NCI-H2171 treated with DMSO at 0.1 percent for 48 hours (cell line): ENCODE measurements around the gene ANKRD55.
A peak's percentile ranks its signal among the peaks of the same experiment; 100 is the strongest.

ENCODE experiments used
- DNase-seq: peaks from one replicate; lab custom pipeline; 2025; lab: John Stamatoyannopoulos, UW

The ANKRD55 gene

GRCh38 chr5:56077796-56078233 lies 155.3 kb downstream of the ANKRD55 start:
- no peak for DNase-seq

GRCh38 chr5:56076486-56076885 lies 156.6 kb downstream of the ANKRD55 start:
- no peak for DNase-seq

GRCh38 chr5:56075361-56075760 lies 157.8 kb downstream of the ANKRD55 start:
- no peak for DNase-seq

DNA sequence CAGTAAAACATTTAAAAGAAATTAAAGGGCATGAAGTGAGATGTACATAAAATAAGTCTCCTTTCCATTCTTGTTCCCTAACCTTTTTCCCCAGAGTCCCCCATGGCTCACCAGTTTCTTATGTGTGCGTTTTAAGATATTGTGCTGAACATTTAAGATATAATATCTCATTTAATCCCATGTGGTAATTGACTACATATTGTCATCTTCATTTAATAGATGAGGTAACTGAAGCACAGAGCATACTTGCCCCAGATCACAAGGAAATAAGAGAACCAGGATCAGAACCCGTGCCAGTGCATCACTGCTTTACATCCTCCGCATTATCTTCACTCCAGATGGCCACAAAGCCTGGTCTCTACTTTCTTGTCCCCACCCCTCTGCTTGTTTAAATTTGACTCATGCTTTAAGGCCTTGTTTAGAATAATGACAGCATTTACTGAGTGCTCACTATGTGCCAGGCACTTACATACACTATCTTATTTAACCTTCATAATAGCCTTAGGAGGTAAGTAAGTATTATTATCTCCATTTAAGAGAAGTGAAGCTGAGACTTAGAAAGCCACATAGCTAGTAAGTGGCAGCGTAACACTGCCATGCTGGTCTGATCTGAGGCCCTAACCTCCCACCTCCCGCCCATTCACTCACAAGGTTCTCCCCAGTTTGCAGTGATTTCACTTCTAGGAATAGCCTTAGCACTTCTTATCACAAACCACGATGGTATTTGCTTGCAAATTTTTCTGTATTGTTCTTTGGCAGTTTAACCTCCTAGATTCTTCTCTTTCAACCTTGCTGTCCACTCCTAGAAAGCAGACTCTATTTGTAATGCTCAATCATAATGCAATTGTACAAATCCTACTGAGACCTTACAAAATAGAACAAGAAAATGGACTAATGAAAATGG lies 160.0 kb downstream of the ANKRD55 start:
- no peak for DNase-seq

DNA sequence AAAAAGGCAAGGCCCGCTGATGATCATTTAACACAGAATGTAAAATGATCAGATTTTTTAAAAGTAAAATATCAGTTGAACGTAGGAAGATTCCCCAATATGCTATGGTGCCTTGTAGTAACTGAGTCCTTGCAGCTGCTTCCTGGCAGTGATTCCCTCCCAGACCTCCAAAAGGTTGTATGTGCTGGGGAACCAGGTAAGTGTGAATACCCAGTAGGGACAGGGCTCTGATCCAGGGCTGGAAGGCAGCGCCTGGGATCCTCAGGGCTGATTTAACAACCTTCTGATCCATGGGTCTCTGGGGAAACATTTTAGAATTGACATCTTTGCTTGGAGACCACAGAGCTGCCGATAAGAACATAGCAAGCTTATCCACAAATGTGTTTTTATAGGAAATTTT lies 161.7 kb downstream of the ANKRD55 start:
- DNase-seq = no peak

- no peak for DNase-seq
These were observed 162.2 kb downstream of the ANKRD55 start for GRCh38 chr5:56070851-56071465.

- DNase-seq = no peak
These were observed 163.4 kb downstream of the ANKRD55 start for GRCh38 chr5:56069652-56070226.

- DNase-seq = no peak
These were observed 166.1 kb downstream of the ANKRD55 start for GRCh38 chr5:56066931-56067450.

DNA sequence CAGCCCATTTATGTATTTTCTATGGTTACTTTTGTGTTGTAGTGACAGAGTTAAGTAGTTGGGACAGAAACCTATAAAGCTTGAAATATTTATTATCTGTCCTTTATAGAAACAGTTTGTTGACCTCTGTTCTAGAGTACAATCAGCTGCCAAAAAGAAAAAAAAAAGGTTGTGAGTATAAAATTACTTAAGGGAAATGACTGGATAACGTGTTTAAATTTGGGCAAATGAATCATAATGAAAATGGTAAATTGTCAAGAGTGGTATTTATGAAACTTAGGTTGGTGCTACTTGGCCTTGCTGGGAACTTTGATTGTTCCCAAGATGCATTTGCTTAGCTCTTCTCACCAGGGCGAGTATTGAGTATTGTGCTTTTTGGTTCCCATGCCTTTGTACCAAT lies 168.1 kb downstream of the ANKRD55 start:
- DNase-seq = no peak

- DNase-seq = no peak
These were observed 172.6 kb downstream of the ANKRD55 start for GRCh38 chr5:56060276-56061110.

DNA sequence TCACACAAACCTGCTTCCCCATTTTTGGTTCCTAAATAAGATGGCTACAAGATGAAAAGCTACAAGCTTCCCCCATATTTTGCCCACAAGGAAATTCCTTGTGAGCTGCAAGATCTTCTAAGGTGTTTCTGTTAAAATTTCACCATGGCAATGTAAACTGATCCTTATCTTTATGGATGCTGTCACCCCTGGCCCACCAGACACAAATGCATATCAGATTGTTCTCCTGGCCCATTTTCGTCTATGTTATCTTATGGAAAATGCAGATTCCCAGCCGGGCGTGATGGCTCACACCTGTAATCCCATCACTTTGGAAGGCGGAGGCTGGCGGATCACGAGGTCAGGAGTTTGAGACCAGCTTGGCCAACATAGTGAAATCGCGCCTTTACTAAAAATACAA lies 173.3 kb downstream of the ANKRD55 start:
- DNase-seq = no peak

DNA sequence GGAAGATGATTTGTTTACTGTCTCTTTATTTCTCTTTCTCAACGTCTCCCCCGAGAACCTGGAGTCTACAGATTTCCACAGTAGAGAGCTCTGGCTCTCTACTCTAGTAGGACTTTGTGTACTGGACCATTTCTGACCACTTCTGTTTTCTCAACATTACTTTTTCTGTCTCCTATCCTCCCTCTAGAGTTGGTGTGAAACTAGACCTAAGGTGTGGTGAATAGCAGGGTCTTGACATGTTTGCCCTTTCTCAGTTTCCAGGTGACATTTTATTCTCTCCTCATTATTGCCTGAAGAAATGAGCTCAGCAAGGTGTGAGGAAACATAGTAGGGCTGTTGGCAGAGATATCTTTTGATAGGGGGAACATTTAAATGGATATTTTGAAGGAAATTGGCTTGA lies 176.3 kb downstream of the ANKRD55 start:
- DNase-seq = no peak

DNA sequence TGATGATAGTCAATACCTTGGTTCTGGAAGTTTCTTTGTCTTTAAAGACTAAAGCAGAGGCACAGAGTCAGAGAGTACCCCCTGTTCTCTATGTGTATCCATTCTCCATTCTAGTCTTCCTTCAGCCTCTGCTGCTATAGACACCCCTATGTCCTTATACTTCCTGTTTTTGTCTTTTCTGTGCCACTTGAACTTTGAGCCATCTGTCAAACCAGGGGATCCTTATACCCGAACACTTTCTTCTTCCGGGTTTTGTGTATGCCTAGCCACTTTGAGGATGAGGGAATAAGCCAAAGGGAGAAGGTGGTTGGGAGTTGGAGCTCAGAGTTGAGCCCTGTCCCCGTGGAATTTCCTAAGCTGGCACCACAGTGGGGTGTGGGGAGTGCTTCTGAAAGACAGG lies 177.3 kb downstream of the ANKRD55 start:
- DNase-seq = peak; percentile 24

DNA sequence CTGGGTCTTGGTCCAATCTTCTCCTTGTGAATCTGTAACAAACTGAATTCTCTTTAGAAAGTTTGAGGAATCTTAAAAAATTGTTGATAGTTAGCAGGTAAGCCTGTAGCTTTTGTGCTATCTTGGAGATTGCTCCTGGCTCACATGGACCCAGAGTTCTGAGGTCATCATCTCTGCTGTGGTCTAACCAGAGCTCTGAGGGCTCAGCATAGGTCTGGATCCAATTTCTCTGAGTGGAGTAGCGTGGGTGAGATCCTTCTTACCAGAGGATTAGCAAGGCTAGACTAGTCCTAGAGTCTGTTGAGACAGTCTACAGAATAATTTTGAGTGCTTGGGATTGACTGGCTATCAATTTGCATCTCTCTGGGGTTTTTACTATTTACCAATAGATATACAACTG lies 177.8 kb downstream of the ANKRD55 start:
- no peak for DNase-seq

DNA sequence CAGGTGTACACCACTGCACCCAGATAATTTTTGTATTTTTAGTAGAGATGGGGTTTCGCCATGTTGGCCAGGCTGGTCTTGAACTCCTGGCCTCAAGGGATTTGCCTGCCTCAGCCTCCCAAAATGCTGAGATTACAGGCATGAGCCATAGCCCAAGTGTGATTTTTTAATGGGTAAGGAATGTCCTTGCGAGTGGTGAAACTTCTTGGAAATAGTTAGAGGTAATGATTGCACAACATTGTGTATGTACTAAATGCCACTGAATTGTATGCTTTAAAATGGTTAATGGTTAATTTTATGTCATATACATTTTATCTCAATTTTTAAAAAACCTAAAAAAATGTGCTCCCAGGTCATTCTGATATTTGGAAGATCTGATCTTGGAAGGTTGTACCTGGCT lies 178.5 kb downstream of the ANKRD55 start:
- DNase-seq = no peak

DNA sequence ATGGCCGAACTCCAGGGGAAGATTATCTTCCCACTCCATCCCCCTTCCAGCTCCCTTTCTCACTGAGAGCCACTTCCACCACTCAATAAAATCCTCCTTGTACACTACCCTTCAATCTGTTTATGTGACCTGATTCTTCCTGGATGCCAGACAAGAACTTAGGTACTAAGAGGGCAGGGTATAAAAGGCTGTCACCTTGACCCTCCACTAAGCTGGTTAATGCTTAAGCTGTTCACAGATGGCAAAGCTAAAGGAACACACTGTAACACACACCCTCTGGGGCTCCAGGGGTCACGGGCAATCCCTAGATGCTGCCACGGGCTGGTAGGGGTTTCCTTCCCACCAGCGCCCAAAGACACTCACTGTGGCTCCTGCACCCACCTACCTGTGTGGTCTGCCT lies 179.8 kb downstream of the ANKRD55 start:
- no peak for DNase-seq

- no peak for DNase-seq
These were observed 180.4 kb downstream of the ANKRD55 start for GRCh38 chr5:56052735-56053134.

DNA sequence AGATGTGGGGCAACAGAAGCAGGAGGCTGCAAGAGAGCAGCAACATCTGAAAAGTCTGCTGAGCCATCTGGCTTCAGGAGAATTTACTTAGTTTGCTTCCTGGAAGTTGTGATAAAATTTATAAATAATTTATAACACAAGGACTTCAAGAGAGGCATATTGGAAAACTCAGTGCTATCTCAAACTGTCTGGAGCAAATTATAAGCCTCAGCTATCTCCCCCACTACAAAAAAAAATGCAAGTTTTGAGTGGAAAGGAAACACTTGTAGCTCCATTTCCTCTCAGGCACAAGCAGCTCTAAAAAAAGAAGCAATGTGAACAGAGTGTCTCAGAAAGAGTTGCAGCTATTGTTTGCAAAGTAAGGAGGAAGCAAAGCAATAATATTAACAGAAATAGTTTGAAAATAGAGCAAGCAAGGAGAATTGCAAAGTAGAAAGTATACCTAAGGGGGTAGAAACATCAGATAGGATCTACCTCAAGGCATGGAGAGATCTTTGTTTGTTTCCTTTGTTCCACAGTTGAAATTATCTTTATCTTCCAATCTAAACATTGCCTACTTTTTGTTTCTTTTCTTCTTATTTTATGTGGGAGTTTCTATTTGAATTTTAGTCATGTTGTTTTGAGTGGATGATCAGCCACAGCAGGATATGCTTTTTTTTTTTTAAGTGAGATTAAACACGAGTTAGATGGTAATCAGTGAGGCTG lies 182.4 kb downstream of the ANKRD55 start:
- no peak for DNase-seq
